Vagina (tissue), 2 donors: ENCODE data around the gene B3GAT2. TPM values are rescaled to one million over a fixed set of nuclear protein-coding genes. Genes with fewer than 3 reads are reported as not detected.

Source experiments
- DNase-seq, 2 donors: peaks; one replicate each; pipeline ENCODE4 v3.0.0-alpha.2; 2017; ENCODE audit errors: extremely low spot score in 2 of 2
- H3K27ac ChIP-seq: fragments of 200-600 bp; sonication (generic); one replicate; pipeline ENCODE4 v1.5.1; 2019
- H3K27me3 ChIP-seq: fragments of 200-600 bp; sonication (generic); one replicate; pipeline ENCODE4 v1.5.1; 2019
- H3K36me3 ChIP-seq, 2 donors: fragments of 200-600 bp; sonication (generic); one replicate each; pipeline ENCODE4 v1.5.1; 2017 to 2019
- H3K4me1 ChIP-seq: fragments of 200-600 bp; sonication (generic); one replicate; pipeline ENCODE4 v1.5.1; 2019
- H3K4me3 ChIP-seq, 2 donors: fragments of 200-600 bp; sonication (generic); 1 replicate in 1 of 2; 2 replicates in 1 of 2; pipeline ENCODE4 v1.5.1; 2016 to 2019
- H3K9me3 ChIP-seq: fragments of 200-600 bp; sonication (generic); one replicate; pipeline ENCODE4 v1.5.1; 2019
- CTCF ChIP-seq, 3 experiments: fragments of 450-650 bp in 2 of 3; fragments of 200-600 bp in 1 of 3; sonication (generic) in 1 of 3; IDR thresholded peaks; one replicate each; pipeline ENCODE4 v1.5.1; 2017 to 2019; ENCODE audit warnings: antibody characterized with exemption in 3 of 3, mild to moderate bottlenecking in 2 of 3, moderate library complexity in 2 of 3
- POLR2A ChIP-seq, 2 donors: fragments of 450-650 bp; IDR thresholded peaks; one replicate each; pipeline ENCODE4 v1.6.1; 2017; ENCODE audit warnings: antibody characterized with exemption in 2 of 2, mild to moderate bottlenecking in 2 of 2, moderate library complexity in 2 of 2
- POLR2AphosphoS5 ChIP-seq, 2 donors: sonication (generic); formaldehyde crosslinking; IDR thresholded peaks; one replicate each; pipeline ENCODE4 v1.9.0; 2017; ENCODE audit warnings: antibody characterized with exemption in 2 of 2, mild to moderate bottlenecking in 2 of 2, low read depth in 1 of 2; ENCODE audit not compliant: insufficient read depth in 1 of 2
- intact Hi-C: fragments of 100-400 bp; cut with DNase I; formaldehyde crosslinking; loops from one replicate; pipeline ENCODE4 v1.15.1; 2023
- total RNA-seq: library from RNA; depleted of rRNA; stranded (reverse); fragments of >200 nt; gene quantifications from one replicate; pipeline ENCODE4 v1.2.3, GENCODE V29; 2016

Gene B3GAT2
- total RNA-seq, 1 donor from 2014 or later, result not detected

- Histone ChIP-seq H3K36me3 (no peaks in the 10 kb centered on the region), H3K9me3 (peaks cover 8% of the 10 kb centered on the region), H3K4me3 (no peak overlapping the region), H3K4me1 (no peaks in the 10 kb centered on the region), H3K27ac (no peak overlapping the region), H3K27me3 (no peaks in the 10 kb centered on the region)
- intact Hi-C loops, result no loop called here
- no peak for DNase-seq
- TF ChIP-seq CTCF (IDR thresholded peaks at IDR 0.05) (no peak), POLR2AphosphoS5 (IDR thresholded peaks at IDR 0.05; ENCODE audit: insufficient read depth in 1 of 2, low read depth in 1 of 2) (no peak), POLR2A (IDR thresholded peaks at IDR 0.05) (no peak)
These were observed 82.5 kb downstream of the B3GAT2 start for GRCh38 chr6:70874181-70874913.

GRCh38 chr6:70872469-70872868 lies 84.4 kb downstream of the B3GAT2 start:
- no peaks in the 10 kb centered on the region for H3K36me3 ChIP-seq

GRCh38 chr6:70864401-70864800 lies 92.5 kb downstream of the B3GAT2 start:
- TF ChIP-seq CTCF (IDR thresholded peaks at IDR 0.05) (no peak), POLR2AphosphoS5 (IDR thresholded peaks at IDR 0.05; ENCODE audit: insufficient read depth in 1 of 2, low read depth in 1 of 2) (no peak), POLR2A (IDR thresholded peaks at IDR 0.05) (no peak)
- H3K4me1 ChIP-seq, result no peaks in the 10 kb centered on the region
- H3K4me3 ChIP-seq, result no peak overlapping the region
- no peaks in the 10 kb centered on the region for H3K36me3 ChIP-seq
- H3K27ac ChIP-seq, result no peak overlapping the region
- no peaks in the 10 kb centered on the region for H3K9me3 ChIP-seq
- no peak for DNase-seq
- intact Hi-C loops, result no loop called here
- no peaks in the 10 kb centered on the region for H3K27me3 ChIP-seq

More at GRCh38 chr6:70872469-70872868, 84.4 kb downstream of the B3GAT2 start:
- Histone ChIP-seq H3K27me3 (no peaks in the 10 kb centered on the region), H3K4me1 (no peaks in the 10 kb centered on the region), H3K9me3 (peaks cover 8% of the 10 kb centered on the region), H3K4me3 (no peak overlapping the region), H3K27ac (no peak overlapping the region)
- TF ChIP-seq POLR2AphosphoS5 (IDR thresholded peaks at IDR 0.05; ENCODE audit: insufficient read depth in 1 of 2, low read depth in 1 of 2) (no peak), CTCF (IDR thresholded peaks at IDR 0.05) (no peak), POLR2A (IDR thresholded peaks at IDR 0.05) (no peak)
- intact Hi-C loops, result no loop called here
- DNase-seq, result no peak

- TF ChIP-seq POLR2AphosphoS5 (IDR thresholded peaks at IDR 0.05; ENCODE audit: insufficient read depth in 1 of 2, low read depth in 1 of 2) (no peak), POLR2A (IDR thresholded peaks at IDR 0.05) (no peak), CTCF (IDR thresholded peaks at IDR 0.05) (no peak)
- H3K27me3 ChIP-seq, result no peaks in the 10 kb centered on the region
- H3K27ac ChIP-seq, result no peak overlapping the region
- peaks cover 0 to 3% of the 10 kb centered on the region in 2 donors for H3K36me3 ChIP-seq
- H3K4me3 ChIP-seq, result no peak overlapping the region
- no peaks in the 10 kb centered on the region for H3K4me1 ChIP-seq
- DNase-seq, result no peak
- H3K9me3 ChIP-seq, result no peaks in the 10 kb centered on the region
- intact Hi-C loops, result no loop called here
These were observed 93.5 kb downstream of the B3GAT2 start for GRCh38 chr6:70863343-70863742.

- Histone ChIP-seq H3K4me3 (no peak overlapping the region), H3K27me3 (no peaks in the 10 kb centered on the region), H3K9me3 (no peaks in the 10 kb centered on the region), H3K36me3 (peaks cover 0 to 3% of the 10 kb centered on the region in 2 donors), H3K27ac (no peak overlapping the region), H3K4me1 (no peaks in the 10 kb centered on the region)
- TF ChIP-seq POLR2AphosphoS5 (IDR thresholded peaks at IDR 0.05; ENCODE audit: insufficient read depth in 1 of 2, low read depth in 1 of 2) (no peak), POLR2A (IDR thresholded peaks at IDR 0.05) (no peak), CTCF (IDR thresholded peaks at IDR 0.05) (no peak)
- intact Hi-C loops, result no loop called here
- DNase-seq, result no peak
These were observed 95.9 kb downstream of the B3GAT2 start for GRCh38 chr6:70860920-70861319.
